ENCODE results near the gene HERPUD2. TPM values are rescaled to one million over a fixed set of nuclear protein-coding genes. Genes with fewer than 3 reads are reported as not detected.

Gene HERPUD2
- total and polyA plus RNA-seq, 2 of the 8 experiments (the other 6 are each of a cell fraction or from before 2014, with no cell fraction given): 18.3 to 27.3 TPM

- TF ChIP-seq TAF7 (optimal IDR thresholded peaks at IDR 0.05; ENCODE audit: borderline replicate concordance, low read depth, low read length): no peak
- TF ChIP-seq MAFK (IDR thresholded peaks at IDR 0.05; ENCODE audit: low read depth, low read length): no peak
Measured at GRCh38 chr7:35728412-35729060, 33.6 kb upstream of the HERPUD2 start (continued).

Measured in H1 (cell line).